Mesothelial cell of epicardium (in vitro differentiated cells): Measurements from ENCODE around the gene CADM1. TPM values are rescaled to one million over a fixed set of nuclear protein-coding genes. Genes with fewer than 3 reads are reported as not detected.

Experiments used
- DNase-seq, 2 experiments: peaks; one replicate each; pipeline ENCODE4 v3.0.0; 2021; ENCODE audit warnings: low spot score in 2 of 2; ENCODE audit not compliant: unreplicated experiment in 2 of 2
- H3K27ac Mint-ChIP-seq: 2 replicates; pipeline ENCODE4 v1.8.0; 2021; ENCODE audit warnings: mixed read lengths
- H3K27me3 Mint-ChIP-seq: 2 replicates; pipeline ENCODE4 v1.8.0; 2021; ENCODE audit warnings: low read depth, mixed read lengths
- H3K36me3 Mint-ChIP-seq: 2 replicates; pipeline ENCODE4 v1.8.0; 2021; ENCODE audit warnings: mixed read lengths
- H3K4me1 Mint-ChIP-seq: 2 replicates; pipeline ENCODE4 v1.8.0; 2021; ENCODE audit warnings: mixed read lengths
- H3K4me3 Mint-ChIP-seq: 2 replicates; pipeline ENCODE4 v1.8.0; 2021; ENCODE audit warnings: mild to moderate bottlenecking, moderate library complexity, mixed read lengths
- H3K9me3 Mint-ChIP-seq: 2 replicates; pipeline ENCODE4 v1.8.0; 2021; ENCODE audit warnings: mixed read lengths
- CTCF ChIP-seq: fragments of 200-600 bp; sonication (generic); IDR thresholded peaks from one replicate; pipeline ENCODE4 v1.5.0; 2021; ENCODE audit warnings: antibody characterized with exemption; ENCODE audit not compliant: unreplicated experiment
- total RNA-seq: library from RNA; stranded (reverse); gene quantifications from 3 replicates; pipeline ENCODE4 v1.2.1, GENCODE V29; 2021

The CADM1 gene
- total RNA-seq, 1 donor from 2014 or later, result 60.9 TPM

GRCh38 chr11:115290479-115290878 lies 213.7 kb downstream of the CADM1 start:
- no peak for TF ChIP-seq CTCF
- H3K9me3 Mint-ChIP-seq, result no peaks in the 10 kb centered on the region
- no peak overlapping the region for H3K4me3 Mint-ChIP-seq
- H3K27me3 Mint-ChIP-seq, result no peaks in the 10 kb centered on the region
- DNase-seq, result no peak
- no peaks in the 10 kb centered on the region for H3K36me3 Mint-ChIP-seq
- peaks cover 42% of the 10 kb centered on the region for H3K4me1 Mint-ChIP-seq
- peak overlapping the region; percentile 57 for H3K27ac Mint-ChIP-seq

- Mint-ChIP-seq H3K27ac (peak overlapping the region; percentile 13), H3K4me1 (peaks cover 52% of the 10 kb centered on the region), H3K36me3 (no peaks in the 10 kb centered on the region), H3K4me3 (no peak overlapping the region), H3K9me3 (no peaks in the 10 kb centered on the region), H3K27me3 (no peaks in the 10 kb centered on the region)
- no peak for TF ChIP-seq CTCF
- no peak for DNase-seq
Observed at GRCh38 chr11:115287266-115287665, 216.9 kb downstream of the CADM1 start.

- Mint-ChIP-seq H3K27me3 (no peaks in the 10 kb centered on the region), H3K4me1 (peaks cover 54% of the 10 kb centered on the region), H3K4me3 (no peak overlapping the region), H3K9me3 (no peaks in the 10 kb centered on the region), H3K36me3 (no peaks in the 10 kb centered on the region), H3K27ac (peak overlapping the region; percentile 20)
- no peak for TF ChIP-seq CTCF
- DNase-seq, result no peak
Observed at GRCh38 chr11:115286614-115287013, 217.6 kb downstream of the CADM1 start.

GRCh38 chr11:115284773-115285172 lies 219.4 kb downstream of the CADM1 start:
- no peak for TF ChIP-seq CTCF
- Mint-ChIP-seq H3K36me3 (no peaks in the 10 kb centered on the region), H3K9me3 (no peaks in the 10 kb centered on the region), H3K4me1 (peaks cover 51% of the 10 kb centered on the region), H3K27ac (no peak overlapping the region), H3K27me3 (no peaks in the 10 kb centered on the region), H3K4me3 (no peak overlapping the region)
- DNase-seq, result no peak

- no peak for TF ChIP-seq CTCF
- Mint-ChIP-seq H3K4me1 (peaks cover 58% of the 10 kb centered on the region), H3K27me3 (no peaks in the 10 kb centered on the region), H3K36me3 (no peaks in the 10 kb centered on the region), H3K9me3 (no peaks in the 10 kb centered on the region), H3K27ac (peak overlapping the region; percentile 11), H3K4me3 (no peak overlapping the region)
- no peak for DNase-seq
Observed at GRCh38 chr11:115282923-115283322, 221.3 kb downstream of the CADM1 start.

GRCh38 chr11:115280775-115281174 lies 223.4 kb downstream of the CADM1 start:
- no peak overlapping the region for H3K4me3 Mint-ChIP-seq
- H3K9me3 Mint-ChIP-seq, result no peaks in the 10 kb centered on the region
- H3K4me1 Mint-ChIP-seq, result peaks cover 49% of the 10 kb centered on the region
- TF ChIP-seq CTCF, result no peak
- DNase-seq, result no peak
- H3K27me3 Mint-ChIP-seq, result no peaks in the 10 kb centered on the region
- no peaks in the 10 kb centered on the region for H3K36me3 Mint-ChIP-seq
- peak overlapping the region; percentile 81 for H3K27ac Mint-ChIP-seq
